ENCODE data around the gene NUP35. TPM values are rescaled to one million over a fixed set of nuclear protein-coding genes. Genes with fewer than 3 reads are reported as not detected.

The NUP35 gene
- polyA plus RNA-seq, 1 donor from 2014 or later = 40.7 TPM

DNA sequence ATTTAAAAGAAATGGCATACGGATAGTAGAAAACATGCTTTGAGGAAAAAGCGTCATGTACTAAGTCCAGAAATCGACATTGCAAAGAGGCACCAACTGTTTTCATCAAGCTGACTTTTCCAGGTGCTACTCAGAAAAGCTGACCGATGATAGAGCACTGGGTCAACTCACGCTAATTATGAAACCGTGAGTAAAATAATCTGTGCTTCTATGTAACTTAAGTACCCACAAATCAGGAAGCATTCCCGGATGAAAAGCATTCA lies 353 bp upstream of the NUP35 start:
- Histone ChIP-seq H3F3A (ENCODE audit: insufficient read depth, low read length, poor library complexity, severe bottlenecking) (no peaks in the 10 kb centered on the region), H3K79me2 (replicated peaks; ENCODE audit: insufficient read depth, low read length) (peaks cover 38% of the 10 kb centered on the region), H4K20me1 (ENCODE audit: insufficient read depth) (no peaks in the 10 kb centered on the region), H3K27ac (ENCODE audit: low read length) (peak overlapping the region; percentile 84), H3K9ac (ENCODE audit: low read length) (peak overlapping the region; percentile 71), H3K4me2 (ENCODE audit: low read length) (peak overlapping the region; percentile 63), H3K36me3 (ENCODE audit: insufficient read depth, low read length) (no peaks in the 10 kb centered on the region), H2AFZ (ENCODE audit: low read depth, low read length) (peak overlapping the region; percentile 71), H3K9me3 (ENCODE audit: low read length) (no peaks in the 10 kb centered on the region), H3K4me3 (ENCODE audit: low read length) (peak overlapping the region; percentile 77), H3K27me3 (ENCODE audit: insufficient read depth, low read depth, low read length) (no peaks in the 10 kb centered on the region), H3K9me2 (ENCODE audit: insufficient read depth, low read length) (no peaks in the 10 kb centered on the region)
- no peak for TF ChIP-seq EP300 (conservative IDR thresholded peaks at IDR 0.05; ENCODE audit: poor library complexity, severe bottlenecking)
- TF ChIP-seq MXI1 (conservative IDR thresholded peaks at IDR 0.05; ENCODE audit: poor library complexity, severe bottlenecking) = no peak
- TF ChIP-seq EZH2 (IDR thresholded peaks at IDR 0.05; ENCODE audit: borderline replicate concordance, insufficient read depth, low read length, poor library complexity, severe bottlenecking) = no peak
- TF ChIP-seq POLR2AphosphoS5 (IDR thresholded peaks at IDR 0.05) = no peak

DNA sequence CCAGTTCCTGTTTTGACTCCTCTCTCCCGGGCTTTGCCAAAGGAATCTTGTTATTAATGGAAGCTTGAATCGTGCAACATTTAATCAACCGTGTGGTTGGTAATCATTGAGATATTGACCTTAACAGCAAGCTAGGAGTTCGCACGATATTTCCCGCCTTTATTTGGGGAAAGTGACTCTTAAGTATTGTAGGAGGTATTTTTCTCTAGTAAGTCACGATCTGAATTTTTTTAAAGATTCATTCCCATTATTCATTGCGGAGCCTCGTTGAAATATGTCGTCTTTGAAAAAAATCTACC lies 663 bp downstream of the NUP35 start:
- no peaks in the 10 kb centered on the region for H3F3A ChIP-seq (ENCODE audit: insufficient read depth, low read length, poor library complexity, severe bottlenecking)
- H3K27me3 ChIP-seq (ENCODE audit: insufficient read depth, low read depth, low read length) = no peaks in the 10 kb centered on the region
- no peaks in the 10 kb centered on the region for H4K20me1 ChIP-seq (ENCODE audit: insufficient read depth)
- peaks cover 47% of the 10 kb centered on the region for H3K79me2 ChIP-seq (replicated peaks; ENCODE audit: insufficient read depth, low read length)
- peak overlapping the region; percentile 77 for H3K4me3 ChIP-seq (ENCODE audit: low read length)
- H2AFZ ChIP-seq (ENCODE audit: low read depth, low read length) = peak overlapping the region; percentile 81
- peak; percentile 5 for TF ChIP-seq SMC3 (conservative IDR thresholded peaks at IDR 0.05; ENCODE audit: poor library complexity)
- TF ChIP-seq, protein P1, sequence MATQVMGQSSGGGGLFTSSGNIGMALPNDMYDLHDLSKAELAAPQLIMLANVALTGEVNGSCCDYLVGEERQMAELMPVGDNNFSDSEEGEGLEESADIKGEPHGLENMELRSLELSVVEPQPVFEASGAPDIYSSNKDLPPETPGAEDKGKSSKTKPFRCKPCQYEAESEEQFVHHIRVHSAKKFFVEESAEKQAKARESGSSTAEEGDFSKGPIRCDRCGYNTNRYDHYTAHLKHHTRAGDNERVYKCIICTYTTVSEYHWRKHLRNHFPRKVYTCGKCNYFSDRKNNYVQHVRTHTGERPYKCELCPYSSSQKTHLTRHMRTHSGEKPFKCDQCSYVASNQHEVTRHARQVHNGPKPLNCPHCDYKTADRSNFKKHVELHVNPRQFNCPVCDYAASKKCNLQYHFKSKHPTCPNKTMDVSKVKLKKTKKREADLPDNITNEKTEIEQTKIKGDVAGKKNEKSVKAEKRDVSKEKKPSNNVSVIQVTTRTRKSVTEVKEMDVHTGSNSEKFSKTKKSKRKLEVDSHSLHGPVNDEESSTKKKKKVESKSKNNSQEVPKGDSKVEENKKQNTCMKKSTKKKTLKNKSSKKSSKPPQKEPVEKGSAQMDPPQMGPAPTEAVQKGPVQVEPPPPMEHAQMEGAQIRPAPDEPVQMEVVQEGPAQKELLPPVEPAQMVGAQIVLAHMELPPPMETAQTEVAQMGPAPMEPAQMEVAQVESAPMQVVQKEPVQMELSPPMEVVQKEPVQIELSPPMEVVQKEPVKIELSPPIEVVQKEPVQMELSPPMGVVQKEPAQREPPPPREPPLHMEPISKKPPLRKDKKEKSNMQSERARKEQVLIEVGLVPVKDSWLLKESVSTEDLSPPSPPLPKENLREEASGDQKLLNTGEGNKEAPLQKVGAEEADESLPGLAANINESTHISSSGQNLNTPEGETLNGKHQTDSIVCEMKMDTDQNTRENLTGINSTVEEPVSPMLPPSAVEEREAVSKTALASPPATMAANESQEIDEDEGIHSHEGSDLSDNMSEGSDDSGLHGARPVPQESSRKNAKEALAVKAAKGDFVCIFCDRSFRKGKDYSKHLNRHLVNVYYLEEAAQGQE (IDR thresholded peaks at IDR 0.05; ENCODE audit: borderline replicate concordance) = no peak
- H3K9me2 ChIP-seq (ENCODE audit: insufficient read depth, low read length) = no peaks in the 10 kb centered on the region
- no peaks in the 10 kb centered on the region for H3K9me3 ChIP-seq (ENCODE audit: low read length)
- H3K4me2 ChIP-seq (ENCODE audit: low read length) = peak overlapping the region; percentile 71
- no peaks in the 10 kb centered on the region for H3K36me3 ChIP-seq (ENCODE audit: insufficient read depth, low read length)
- peak overlapping the region; percentile 71 for H3K9ac ChIP-seq (ENCODE audit: low read length)
- H3K27ac ChIP-seq (ENCODE audit: low read length) = peak overlapping the region; percentile 84

DNA sequence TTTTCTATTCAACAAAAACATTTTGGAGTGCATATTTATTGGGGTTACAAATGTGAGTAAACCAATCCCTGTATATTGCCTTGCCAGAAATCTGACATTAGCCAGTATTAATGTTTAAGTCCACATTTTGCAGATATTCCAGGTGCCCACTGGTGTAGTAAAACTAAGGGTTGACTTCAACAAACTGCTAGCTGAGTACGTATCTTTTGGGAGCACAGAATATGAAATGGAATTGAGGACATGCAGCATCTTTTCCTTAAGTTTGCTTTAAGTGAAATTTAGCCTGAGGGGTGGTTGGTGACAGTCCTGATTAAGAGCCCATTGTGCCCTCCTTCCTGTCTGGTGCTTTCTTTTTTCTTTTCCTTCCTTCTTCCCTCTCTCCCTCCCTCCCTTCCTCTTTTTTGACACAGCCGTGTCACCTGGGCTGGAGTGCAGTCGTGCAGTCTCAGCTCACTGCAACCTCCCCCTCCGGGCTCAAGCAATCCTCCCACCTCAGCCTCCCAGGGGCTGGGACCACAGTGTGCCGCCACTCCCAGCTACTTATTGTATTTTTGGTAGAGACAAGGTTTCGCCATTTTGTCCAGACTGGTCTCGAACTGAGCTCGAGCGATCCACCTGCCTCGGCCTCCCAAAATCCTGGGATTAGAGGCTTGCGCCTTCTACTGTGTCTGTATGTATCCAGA lies 1.6 kb downstream of the NUP35 start:
- no peaks in the 10 kb centered on the region for H3K9me3 ChIP-seq (ENCODE audit: low read length)
- no peaks in the 10 kb centered on the region for H3K27me3 ChIP-seq (ENCODE audit: insufficient read depth, low read depth, low read length)
- H3K9me2 ChIP-seq (ENCODE audit: insufficient read depth, low read length) = no peaks in the 10 kb centered on the region
- no peaks in the 10 kb centered on the region for H3K36me3 ChIP-seq (ENCODE audit: insufficient read depth, low read length)
- H3K4me2 ChIP-seq (ENCODE audit: low read length) = peak overlapping the region; percentile 71
- peaks cover 48% of the 10 kb centered on the region for H3K79me2 ChIP-seq (replicated peaks; ENCODE audit: insufficient read depth, low read length)
- H3F3A ChIP-seq (ENCODE audit: insufficient read depth, low read length, poor library complexity, severe bottlenecking) = no peaks in the 10 kb centered on the region
- no peaks in the 10 kb centered on the region for H4K20me1 ChIP-seq (ENCODE audit: insufficient read depth)
- H3K9ac ChIP-seq (ENCODE audit: low read length) = peak overlapping the region; percentile 71
- TF ChIP-seq EP300 (conservative IDR thresholded peaks at IDR 0.05; ENCODE audit: poor library complexity, severe bottlenecking) (no peak), TAF1 (IDR thresholded peaks at IDR 0.05; ENCODE audit: low read depth) (no peak), POLR2AphosphoS5 (IDR thresholded peaks at IDR 0.05) (no peak), SMC3 (conservative IDR thresholded peaks at IDR 0.05; ENCODE audit: poor library complexity) (no peak), EZH2 (IDR thresholded peaks at IDR 0.05; ENCODE audit: borderline replicate concordance, insufficient read depth, low read length, poor library complexity, severe bottlenecking) (no peak), MXI1 (conservative IDR thresholded peaks at IDR 0.05; ENCODE audit: poor library complexity, severe bottlenecking) (no peak), RAD21 (conservative IDR thresholded peaks at IDR 0.05) (no peak)
- TF ChIP-seq, protein P2, sequence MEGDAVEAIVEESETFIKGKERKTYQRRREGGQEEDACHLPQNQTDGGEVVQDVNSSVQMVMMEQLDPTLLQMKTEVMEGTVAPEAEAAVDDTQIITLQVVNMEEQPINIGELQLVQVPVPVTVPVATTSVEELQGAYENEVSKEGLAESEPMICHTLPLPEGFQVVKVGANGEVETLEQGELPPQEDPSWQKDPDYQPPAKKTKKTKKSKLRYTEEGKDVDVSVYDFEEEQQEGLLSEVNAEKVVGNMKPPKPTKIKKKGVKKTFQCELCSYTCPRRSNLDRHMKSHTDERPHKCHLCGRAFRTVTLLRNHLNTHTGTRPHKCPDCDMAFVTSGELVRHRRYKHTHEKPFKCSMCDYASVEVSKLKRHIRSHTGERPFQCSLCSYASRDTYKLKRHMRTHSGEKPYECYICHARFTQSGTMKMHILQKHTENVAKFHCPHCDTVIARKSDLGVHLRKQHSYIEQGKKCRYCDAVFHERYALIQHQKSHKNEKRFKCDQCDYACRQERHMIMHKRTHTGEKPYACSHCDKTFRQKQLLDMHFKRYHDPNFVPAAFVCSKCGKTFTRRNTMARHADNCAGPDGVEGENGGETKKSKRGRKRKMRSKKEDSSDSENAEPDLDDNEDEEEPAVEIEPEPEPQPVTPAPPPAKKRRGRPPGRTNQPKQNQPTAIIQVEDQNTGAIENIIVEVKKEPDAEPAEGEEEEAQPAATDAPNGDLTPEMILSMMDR (IDR thresholded peaks at IDR 0.05; ENCODE audit: poor library complexity, severe bottlenecking) = no peak
- TF ChIP-seq, protein P1 (IDR thresholded peaks at IDR 0.05; ENCODE audit: borderline replicate concordance) = no peak
- H3K4me3 ChIP-seq (ENCODE audit: low read length) = peak overlapping the region; percentile 77
- H3K27ac ChIP-seq (ENCODE audit: low read length) = no peak overlapping the region
- no peak overlapping the region for H2AFZ ChIP-seq (ENCODE audit: low read depth, low read length)
